GM19025 (cell line): ENCODE data around the gene OSER1.

Experiments
- ATAC-seq: cut with Tn5 transposase; IDR thresholded peaks from one replicate; pipeline ENCODE4 v1.9.1; 2021; ENCODE audit warnings: mild to moderate bottlenecking, low read depth, moderate library complexity; ENCODE audit not compliant: unreplicated experiment

The OSER1 gene

DNA sequence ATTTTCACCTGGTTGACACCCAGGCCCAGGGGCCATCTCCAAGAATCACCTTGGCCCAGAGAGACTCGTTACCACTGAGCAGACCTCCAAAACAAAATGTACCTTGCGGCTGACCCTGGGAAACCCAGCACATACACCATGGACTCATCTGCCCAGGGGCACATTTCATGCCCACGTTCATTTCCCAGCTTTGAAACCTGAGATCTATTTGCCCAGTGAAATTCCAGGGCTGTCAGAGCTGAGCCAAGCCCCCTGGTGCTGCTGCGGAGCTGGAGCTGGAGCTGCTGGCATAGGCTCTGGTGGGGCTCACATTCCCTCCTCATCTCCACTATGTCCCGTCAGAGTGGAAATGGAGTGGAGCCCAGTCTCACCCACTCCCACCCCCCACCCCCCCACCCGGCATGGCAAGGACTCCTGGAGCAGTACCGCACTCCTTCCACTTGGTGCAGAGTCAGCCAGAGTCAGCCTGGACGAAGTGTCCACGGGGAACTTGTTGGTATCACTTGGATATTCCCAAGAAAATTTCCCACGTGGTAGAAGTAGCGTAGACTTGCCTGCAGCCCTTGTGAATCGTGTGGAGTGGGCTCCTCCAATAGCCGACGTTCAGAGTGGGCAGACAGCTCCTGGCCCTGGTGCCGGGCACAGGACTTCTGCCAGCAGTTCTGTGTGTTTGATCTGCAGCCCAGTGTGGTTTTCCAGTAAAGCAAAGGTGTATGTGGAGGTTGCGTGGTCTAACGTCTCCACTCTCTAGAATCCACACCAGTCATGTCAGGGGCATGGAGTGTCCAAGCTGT lies 18.1 kb upstream of the OSER1 start:
- ATAC-seq: no peak

DNA sequence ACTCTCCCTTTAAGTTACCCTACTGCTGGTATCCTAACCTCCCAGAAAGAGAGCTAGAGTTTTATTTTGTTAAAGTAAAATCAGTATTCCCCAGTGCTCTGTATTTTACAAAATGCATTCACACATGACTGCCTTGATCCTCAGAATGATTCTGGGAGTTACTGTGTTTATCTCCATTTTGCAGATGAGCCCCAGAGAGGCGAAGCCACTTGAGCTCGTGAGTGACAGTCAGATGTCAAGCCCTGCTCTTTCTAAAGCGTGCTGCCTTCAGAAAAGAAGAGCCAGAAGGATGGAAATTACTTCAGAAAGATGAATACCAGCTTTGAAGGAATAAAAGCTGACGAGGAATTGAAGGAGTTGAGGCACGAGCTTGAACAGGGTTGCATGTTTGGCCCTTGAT lies 14.1 kb upstream of the OSER1 start:
- ATAC-seq: no peak

DNA sequence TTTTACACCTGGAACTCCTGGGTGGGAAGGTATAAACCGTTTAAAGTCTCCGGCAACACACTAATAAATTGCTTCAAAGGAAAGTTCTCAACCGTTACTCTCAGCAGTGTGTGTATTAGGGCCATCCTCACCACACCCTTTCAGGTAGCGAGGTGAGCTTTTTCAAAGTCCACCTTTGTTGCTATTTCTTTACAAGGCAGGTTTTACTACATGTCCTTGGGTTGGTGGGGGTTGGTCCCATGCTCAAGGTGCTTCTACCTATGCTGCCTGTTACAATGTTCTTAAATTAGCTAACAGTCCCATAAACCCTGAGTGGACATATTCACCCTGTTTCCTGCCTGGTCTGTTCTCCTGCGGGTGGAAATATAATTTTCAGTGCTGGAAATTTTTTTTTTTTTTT lies 13.2 kb upstream of the OSER1 start:
- ATAC-seq: no peak

DNA sequence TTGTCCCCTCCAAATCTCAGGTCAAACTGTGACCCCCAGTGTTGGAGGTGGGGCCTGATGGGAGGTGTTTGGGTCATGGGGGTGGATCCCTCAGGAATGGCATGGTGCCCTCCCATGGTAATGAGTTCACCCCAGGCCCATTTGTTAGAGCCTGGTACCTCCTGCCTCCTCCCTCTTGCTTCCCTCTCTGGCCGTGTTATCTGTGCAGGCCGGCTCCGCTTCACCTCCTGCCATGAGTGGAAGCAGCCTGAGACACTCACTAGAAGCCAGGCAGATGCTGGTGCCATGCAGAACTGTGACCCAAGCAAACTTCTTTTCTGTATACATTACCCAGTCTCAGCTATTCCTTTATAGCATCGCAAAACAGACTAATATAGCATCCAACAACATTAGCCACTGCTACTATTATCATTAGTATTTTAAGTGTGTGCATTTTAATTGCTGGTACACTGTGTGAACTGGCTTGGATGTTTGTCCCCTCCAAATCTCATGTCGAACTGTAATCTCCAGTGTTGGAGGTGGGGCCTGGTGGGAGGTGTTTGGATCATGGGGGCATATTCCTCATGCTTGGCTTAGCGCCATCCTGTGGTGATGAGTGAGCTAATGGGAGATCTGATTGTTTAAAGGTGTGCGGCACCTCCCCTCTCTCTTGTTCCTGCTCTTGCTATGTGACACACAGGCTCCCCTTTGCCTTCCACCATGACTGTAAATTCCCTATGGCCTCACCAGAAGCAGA lies 12.2 kb upstream of the OSER1 start:
- ATAC-seq: no peak

DNA sequence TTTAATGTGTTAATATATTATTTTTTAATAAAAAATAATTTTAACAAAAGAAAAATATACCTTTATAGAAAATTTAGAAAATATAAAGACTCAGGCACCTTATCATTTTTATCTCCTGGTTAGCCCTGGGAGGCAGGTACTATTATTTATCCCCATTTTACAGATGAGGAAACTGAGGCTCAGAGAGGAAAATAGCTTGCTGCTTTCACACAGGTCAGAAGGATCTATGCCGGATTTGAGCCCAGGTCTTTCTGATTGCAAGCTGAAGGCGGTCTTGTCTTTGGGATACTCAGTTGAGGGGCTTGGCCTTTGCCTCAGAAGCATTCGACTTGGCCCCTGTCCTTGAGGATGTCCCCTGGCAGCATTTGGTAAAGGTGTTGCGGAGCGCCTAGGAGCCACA lies 11.5 kb upstream of the OSER1 start:
- ATAC-seq: no peak

DNA sequence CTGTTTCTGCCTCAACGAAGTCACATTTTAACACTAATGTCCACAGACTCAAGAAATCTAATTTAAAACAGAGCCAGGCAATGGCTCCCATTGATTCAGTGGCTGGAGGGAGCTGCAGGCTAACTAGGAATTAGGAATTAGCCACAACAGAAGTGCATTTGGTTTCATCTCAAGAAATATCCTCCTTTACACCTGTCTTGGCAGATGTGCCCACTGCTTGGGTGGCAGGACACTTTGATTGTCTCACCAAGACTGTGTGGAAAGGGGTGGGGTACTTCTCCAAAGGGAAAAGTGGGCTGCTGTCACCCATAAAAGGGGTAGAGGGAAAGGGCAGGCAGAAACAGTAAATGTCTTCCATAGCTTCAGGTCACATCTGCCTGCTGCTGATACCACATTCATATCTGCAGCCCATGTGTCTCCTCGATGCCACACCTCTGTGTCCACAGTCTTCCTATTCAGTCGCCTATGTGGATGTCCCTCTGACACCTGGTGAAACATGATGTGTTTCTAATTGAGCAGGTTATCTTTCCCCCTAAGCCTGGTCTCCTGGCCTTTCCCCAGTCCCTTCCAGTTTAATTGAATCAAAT lies 10.9 kb upstream of the OSER1 start:
- ATAC-seq: no peak

DNA sequence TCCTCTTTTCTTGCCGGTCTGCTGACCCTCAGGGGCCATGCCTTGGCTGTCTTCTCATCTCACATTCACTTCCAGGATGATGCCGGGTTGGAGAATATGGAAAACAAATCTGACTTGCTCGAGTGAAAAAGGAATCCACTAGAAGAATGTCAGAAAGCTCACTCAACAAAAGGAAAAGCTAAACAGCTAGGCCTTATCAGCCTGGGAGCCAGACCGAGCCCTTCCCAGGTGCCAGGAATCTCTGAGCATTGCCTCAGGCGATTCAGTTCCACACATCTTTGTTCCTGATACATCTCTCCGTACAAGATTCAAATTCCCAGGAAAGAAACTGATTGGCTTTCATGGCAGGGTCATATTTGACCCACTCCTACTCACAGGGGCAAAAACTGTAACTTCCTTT lies 9.2 kb upstream of the OSER1 start:
- no peak for ATAC-seq

DNA sequence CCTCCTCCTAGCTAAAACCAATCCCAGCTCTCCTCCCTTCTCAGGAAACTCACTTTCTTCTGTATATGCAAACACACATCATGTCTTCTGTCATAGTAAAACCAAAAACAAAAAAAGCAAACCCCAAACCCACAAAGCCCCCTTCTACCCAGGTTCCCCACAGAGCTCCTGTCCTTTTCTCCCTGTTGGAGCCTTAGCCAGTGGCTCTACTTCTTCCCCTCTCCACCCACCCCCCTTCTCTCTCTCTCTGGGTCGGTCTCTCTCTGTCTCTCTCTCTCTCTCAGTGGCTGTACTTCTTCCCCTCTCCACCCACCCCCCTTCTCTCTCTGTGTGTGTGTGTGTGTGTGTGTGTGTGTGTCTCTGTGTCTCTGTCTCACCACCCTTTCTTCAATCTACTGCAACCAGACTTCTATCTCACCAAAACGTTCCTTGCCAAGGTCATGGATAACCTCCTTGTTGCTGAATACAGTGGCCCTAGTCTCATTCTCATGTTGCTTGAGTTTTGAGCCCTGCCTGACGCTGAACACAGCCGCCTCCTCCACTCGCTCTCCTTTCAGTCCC lies 8.7 kb upstream of the OSER1 start:
- no peak for ATAC-seq

DNA sequence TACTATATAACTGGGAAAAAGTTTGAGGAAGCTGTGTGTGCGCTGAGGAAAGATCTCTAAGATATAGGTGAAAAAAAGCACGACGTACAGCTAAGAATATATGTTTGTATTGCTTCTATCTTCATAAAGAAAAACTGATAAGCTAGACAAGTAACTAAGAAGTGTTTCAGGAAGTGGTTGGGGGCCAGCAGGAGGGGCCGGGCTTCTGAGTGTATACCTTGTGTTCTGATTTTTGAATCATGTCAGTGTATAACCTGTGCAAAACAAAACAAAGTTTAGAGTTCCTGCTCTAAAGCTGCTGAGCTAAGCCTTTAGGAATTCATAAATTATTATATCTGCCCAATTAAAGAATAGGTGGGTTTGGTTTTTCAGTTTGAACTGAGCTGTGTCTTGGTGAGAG lies 7.9 kb upstream of the OSER1 start:
- ATAC-seq: no peak

DNA sequence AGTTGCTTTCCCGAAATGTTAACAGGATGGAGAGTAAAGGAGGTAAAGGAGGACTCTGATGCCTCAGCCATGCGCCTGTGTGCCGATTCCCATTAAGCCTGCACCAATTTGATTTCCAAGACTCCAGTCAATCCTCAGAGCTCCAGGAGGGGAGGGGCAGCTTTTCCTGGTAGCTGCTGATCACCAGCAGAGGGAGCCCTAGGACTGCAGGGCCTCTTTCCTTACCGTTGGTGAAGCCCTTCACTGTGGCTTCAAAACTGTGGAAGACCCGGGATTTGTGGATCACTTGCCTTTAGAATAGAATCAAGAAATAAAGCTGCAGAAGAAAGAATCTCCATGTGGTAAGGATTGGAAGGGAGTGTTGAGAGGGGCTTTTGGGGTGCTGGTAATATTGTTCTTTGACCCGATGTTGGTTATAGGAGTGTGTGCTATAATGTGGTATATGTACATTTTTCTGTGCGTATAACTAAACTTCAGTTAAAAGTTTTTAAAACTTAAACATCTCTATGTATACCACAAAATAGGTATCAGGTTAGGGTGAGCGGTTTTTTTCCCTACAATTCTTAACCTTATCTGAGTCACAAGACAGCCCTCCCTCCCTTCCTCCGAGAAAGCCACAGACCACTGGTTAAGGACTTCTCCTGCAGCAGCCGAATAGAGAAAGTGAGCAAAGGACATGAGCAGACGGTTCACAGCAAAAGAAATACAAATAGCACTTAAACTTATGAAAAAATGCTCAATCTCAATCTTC lies 6.9 kb upstream of the OSER1 start:
- ATAC-seq: no peak

DNA sequence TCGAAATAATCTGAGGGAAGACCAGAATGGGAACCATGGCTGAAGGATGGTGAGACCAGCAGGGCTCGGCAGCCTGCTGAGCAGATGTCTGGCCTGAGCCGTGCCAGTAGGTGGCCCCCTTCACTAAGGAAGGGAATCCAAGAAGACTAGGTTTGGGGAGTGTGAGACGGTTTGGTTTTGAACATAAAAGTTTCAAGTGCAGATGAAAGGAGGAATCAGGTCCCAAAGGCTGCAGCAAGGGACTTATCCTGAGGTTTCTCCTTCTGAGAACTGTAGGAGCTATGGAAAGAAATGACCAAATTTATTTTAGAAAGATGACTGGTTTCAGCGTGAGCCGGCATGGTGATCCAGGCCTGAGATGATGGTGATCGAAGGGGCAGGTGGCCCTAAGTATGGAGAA lies 4.6 kb upstream of the OSER1 start:
- ATAC-seq: no peak

DNA sequence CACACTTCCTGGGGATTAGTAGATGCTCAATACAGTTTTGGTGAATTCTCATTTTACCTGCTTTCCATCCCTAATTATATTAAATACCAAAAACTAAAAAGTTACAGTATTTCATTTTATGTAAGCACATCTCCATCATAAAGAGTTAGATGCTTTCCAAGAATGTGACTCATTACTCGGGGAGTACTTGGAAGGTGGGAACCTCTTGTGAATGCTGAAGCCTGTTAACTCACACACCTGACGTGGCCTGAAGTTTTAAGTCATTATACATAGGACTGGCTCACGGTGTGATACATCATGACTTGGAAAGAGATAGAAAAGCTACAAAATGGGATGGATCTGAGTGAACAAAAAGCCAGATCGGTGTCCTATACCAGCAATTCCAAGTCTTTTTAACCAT lies 2.2 kb upstream of the OSER1 start:
- no peak for ATAC-seq

DNA sequence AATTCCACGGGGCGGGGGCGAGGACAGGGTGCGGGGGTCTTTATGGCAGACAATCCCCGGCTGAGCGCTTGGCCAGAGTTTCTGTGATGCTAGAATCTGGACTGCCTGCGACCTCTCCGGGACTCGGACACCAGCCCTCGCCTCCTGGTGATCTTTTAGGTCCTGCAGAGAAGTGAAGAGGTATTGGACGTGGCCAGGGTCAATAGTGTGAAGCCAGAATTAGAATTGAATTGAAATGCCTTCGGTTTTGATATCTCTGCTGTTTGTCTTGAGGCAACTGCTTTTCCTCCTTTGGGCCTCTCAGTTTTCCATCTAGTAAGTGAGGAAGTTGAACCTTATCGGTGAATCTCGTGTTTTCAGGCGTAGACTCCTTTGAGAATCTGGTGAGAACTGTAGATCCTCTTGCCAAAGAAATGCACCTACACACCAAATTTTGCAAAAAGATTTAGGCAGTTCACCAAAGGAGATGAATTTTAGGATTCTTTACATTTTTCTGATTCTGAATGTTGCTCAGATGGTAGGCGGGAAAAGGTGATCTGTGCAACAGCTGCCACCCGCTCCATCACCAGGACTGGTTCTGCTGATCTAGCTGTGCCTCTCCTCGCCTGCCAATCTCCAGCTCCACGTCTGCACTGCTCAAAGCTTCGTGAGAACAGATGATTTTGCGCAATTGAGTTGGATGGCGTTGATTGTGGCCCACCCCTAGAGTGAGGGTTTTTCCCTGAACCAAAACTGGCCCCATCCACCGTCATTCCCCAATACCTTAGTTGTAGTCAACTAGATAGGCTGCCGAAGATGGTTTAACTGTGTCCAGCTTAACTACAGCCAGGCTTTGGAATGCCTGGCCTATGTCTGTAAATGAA lies 837 bp upstream of the OSER1 start:
- ATAC-seq: no peak

DNA sequence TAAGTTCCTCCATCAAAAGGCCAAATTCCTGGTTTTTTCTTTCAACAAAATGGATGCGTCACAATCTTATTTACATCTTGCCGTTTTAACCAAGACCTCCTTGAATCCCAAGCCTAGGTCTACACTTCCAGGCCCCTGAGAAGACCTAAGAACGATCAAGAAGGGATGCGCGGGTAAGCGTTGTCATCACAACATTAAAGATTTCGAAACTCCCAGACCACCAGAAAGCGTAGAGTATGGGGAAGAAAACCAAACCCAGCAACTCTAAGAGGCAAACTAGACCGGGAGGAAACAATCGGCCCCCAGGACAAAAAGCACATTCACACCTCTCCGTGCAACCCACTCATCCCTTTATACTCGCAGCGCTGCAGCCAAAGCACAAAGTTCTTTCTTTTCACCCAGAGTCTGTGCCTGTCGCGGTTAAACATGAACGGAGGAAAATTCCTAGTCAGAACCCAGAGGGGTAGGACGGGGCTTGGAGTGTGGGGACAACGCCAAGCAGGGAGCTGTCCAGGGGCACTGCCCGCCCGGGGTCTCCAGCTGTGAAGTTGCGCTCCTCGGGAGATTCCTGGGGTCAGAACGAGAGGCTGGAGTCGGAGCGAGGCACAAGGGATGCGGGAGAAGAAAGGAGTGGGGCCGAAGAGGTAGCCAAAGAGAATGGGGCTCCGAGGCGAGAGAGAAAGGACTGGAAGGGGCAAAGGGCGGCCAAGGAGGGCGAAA lies 725 bp downstream of the OSER1 start:
- no peak for ATAC-seq

DNA sequence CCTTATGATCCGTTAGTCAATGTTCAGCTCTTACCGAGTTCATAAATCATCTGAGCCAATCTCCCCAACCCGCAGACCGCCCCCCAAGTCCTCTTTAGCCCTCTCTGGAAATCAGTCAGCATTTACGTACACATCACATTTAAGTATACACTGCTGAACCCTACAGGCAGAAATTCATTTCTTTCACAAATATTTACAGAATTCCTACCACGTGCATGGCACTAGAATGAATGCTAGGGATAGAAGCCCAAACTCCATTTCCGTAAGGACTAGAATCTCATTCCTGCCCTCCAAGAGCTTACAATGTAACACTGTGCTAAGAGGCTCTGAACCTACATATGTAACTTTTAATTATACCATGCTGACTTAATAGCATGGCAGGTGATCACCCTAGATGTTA lies 1.8 kb downstream of the OSER1 start:
- no peak for ATAC-seq

DNA sequence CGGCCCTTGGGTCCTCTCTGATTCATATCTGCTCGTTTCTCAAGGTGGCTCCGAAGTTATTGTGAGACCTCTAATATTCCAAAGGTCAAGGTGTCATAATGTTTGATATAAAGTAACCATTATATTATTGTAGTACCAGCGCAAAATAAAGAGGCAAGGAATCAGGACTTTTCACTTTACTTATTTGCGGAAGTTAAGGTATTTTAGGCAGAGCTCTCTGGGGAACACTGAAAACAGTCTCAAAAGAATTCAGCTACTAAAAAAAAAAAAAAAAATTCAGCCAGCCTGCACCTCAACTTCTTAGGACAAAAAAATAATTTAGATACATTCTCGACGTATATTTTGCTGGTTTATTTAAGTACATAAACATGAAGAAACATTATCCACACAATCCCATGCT lies 2.4 kb downstream of the OSER1 start:
- no peak for ATAC-seq

DNA sequence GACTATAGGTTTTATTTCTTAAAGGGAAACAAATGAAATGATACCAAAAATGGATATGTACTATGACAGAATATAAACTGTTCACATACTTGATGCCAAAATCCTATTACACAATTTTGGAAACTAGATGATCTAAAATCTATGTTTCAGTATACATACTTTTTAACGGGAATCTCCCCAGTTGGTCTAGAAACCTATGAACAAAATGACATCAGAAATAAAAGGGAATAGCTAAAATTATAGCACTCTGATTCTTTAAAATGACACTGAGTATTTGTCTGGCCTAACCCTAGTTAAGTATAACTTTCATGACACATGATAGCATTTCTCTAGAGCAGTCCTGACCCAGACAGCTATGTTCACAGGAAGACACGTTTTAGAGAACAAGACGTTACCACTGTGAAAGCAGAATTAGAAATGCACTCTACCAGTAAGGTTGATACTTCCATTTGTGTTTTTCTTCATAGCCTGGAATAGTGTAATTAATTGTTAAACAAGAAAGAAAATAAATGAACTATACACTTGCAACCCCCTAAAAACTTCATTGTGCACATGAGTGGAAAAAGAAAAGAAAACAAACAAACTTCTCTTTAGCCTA lies 3.3 kb downstream of the OSER1 start:
- ATAC-seq: no peak

DNA sequence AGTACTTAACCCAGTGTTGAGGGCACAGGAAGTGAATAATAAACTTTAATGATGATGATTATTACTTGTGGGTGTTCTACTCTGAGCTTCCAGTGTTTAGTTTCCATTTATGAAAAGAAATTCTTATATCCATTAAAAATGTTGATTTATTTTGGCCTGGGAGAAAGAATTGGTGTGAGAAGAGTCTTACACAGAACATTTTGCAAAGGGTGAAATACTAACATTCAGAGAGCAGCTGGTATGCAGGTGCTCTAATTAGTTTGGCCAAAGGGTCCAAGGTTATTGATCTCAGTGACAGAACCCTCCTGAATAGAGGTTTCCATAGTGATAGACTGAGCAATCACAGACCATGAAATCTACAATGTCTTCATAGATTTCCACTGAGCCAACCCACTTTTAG lies 4.4 kb downstream of the OSER1 start:
- ATAC-seq: no peak

DNA sequence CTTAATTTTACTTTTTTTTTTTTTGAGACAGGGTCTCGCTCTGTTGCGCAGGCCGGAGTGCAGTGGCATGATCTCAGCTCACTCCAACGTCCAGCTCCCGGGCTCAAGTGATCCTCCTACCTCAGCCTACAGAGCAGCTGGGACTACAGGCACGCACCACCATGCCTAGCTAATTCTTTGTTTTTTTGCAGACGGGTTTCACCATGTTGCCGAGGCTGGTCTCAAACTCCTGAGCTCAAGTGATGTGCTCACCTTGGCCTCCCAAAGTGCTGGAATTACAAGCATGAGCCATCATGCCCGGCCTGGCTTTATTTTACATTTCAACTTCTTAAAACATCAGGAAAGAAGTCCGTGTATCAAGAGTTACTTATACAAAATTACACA lies 5.7 kb downstream of the OSER1 start:
- ATAC-seq: no peak
